DOHH2 (cell line): ENCODE data around the gene FLYWCH2.

Source experiments
- H3F3A ChIP-seq: fragments of 200-600 bp; sonication (generic), shearing (Covaris generic); 2 replicates; pipeline ENCODE4 v1.6.0; 2016; ENCODE audit warnings: antibody characterized with exemption, mild to moderate bottlenecking; ENCODE audit not compliant: control insufficient read depth, insufficient read depth
- H3K27ac ChIP-seq: fragments of 200-600 bp; sonication (generic); 2 replicates; pipeline ENCODE4 v1.5.1; 2014; ENCODE audit warnings: low read depth, mild to moderate bottlenecking, low read length, moderate library complexity
- H3K27me3 ChIP-seq: fragments of 200-600 bp; sonication (generic); 2 replicates; pipeline ENCODE4 v1.6.1; 2014; ENCODE audit warnings: mild to moderate bottlenecking, low read length, mixed read lengths; ENCODE audit not compliant: control insufficient read depth
- H3K36me3 ChIP-seq: fragments of 200-600 bp; sonication (generic); 2 replicates; pipeline ENCODE4 v1.6.1; 2014; ENCODE audit warnings: mild to moderate bottlenecking, low read length, moderate library complexity, mixed read lengths; ENCODE audit not compliant: control insufficient read depth
- H3K4me1 ChIP-seq: fragments of 200-600 bp; sonication (generic); 2 replicates; pipeline ENCODE4 v1.6.1; 2014; ENCODE audit warnings: mild to moderate bottlenecking, low read length, mixed read lengths; ENCODE audit not compliant: control insufficient read depth
- H3K4me2 ChIP-seq: fragments of 200-600 bp; sonication (generic); 2 replicates; pipeline ENCODE4 v1.6.0; 2014; ENCODE audit warnings: mild to moderate bottlenecking, low read length, moderate library complexity
- H3K4me3 ChIP-seq: fragments of 200-600 bp; sonication (generic); 2 replicates; pipeline ENCODE4 v1.5.1; 2014; ENCODE audit warnings: mild to moderate bottlenecking, low read length, mixed read lengths
- H3K79me2 ChIP-seq: fragments of 200-600 bp; sonication (generic); 2 replicates; pipeline ENCODE4 v1.6.1; 2014; ENCODE audit warnings: mild to moderate bottlenecking, low read length, mixed read lengths; ENCODE audit not compliant: control insufficient read depth
- H3K9me2 ChIP-seq: fragments of 200-600 bp; sonication (generic); replicated peaks from 2 replicates; pipeline ENCODE4 v1.6.1; 2014; ENCODE audit warnings: mild to moderate bottlenecking, low read length, mixed read lengths; ENCODE audit not compliant: control insufficient read depth
- H3K9me3 ChIP-seq: fragments of 200-600 bp; sonication (generic); 2 replicates; pipeline ENCODE4 v1.6.1; 2014; ENCODE audit warnings: antibody characterized with exemption, low read length, mixed read lengths; ENCODE audit not compliant: control insufficient read depth, insufficient read depth
- H4K20me1 ChIP-seq: fragments of 200-600 bp; sonication (generic); 2 replicates; pipeline ENCODE4 v1.6.0; 2014; ENCODE audit warnings: low read depth, mild to moderate bottlenecking, antibody characterized with exemption, low read length, moderate library complexity; ENCODE audit not compliant: control insufficient read depth, insufficient read depth
- EZH2phosphoT487 ChIP-seq: fragments of 200-600 bp; sonication (generic); IDR thresholded peaks from 2 replicates; pipeline ENCODE4 v1.6.1; 2017; ENCODE audit warnings: borderline replicate concordance, mild to moderate bottlenecking, antibody characterized with exemption, low read length, moderate library complexity, mixed read lengths
- TF ChIP-seq, protein P1 (sequence below): fragments of 200-600 bp; sonication (generic); IDR thresholded peaks from one replicate; pipeline ENCODE4 v1.5.1; 2014; ENCODE audit warnings: antibody characterized with exemption, mild to moderate bottlenecking, low read depth, low read length; ENCODE audit not compliant: poor library complexity, severe bottlenecking

FLYWCH2 gene

DNA sequence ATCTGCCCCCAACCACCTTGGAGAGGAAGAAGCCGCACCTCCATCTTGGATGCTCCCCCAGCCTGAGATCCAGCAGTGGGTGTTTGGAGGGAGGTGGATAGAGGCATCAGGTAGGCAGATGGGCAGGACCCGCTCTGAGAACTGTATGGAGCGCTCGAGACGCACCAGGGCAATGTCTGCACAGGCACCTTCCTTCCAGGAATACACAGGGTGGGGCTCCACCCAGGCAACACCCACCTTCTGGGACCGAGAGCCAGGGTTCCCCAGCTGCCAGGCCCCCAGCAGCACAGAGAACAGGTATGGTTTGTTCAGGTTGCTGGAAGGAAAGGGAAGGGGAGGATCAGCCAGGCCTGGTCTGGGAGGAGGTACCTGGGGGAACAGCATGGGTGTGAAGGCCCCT, 27.5 kb upstream of the FLYWCH2 start:
- no peaks in the 10 kb centered on the region for H3K27me3 ChIP-seq
- no peaks in the 10 kb centered on the region for H3K9me2 ChIP-seq
- TF ChIP-seq EZH2phosphoT487: no peak
- TF ChIP-seq, protein P1, sequence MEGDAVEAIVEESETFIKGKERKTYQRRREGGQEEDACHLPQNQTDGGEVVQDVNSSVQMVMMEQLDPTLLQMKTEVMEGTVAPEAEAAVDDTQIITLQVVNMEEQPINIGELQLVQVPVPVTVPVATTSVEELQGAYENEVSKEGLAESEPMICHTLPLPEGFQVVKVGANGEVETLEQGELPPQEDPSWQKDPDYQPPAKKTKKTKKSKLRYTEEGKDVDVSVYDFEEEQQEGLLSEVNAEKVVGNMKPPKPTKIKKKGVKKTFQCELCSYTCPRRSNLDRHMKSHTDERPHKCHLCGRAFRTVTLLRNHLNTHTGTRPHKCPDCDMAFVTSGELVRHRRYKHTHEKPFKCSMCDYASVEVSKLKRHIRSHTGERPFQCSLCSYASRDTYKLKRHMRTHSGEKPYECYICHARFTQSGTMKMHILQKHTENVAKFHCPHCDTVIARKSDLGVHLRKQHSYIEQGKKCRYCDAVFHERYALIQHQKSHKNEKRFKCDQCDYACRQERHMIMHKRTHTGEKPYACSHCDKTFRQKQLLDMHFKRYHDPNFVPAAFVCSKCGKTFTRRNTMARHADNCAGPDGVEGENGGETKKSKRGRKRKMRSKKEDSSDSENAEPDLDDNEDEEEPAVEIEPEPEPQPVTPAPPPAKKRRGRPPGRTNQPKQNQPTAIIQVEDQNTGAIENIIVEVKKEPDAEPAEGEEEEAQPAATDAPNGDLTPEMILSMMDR: no peak
- H3K9me3 ChIP-seq: peaks cover 12% of the 10 kb centered on the region
- H4K20me1 ChIP-seq: no peaks in the 10 kb centered on the region
- no peak overlapping the region for H3K27ac ChIP-seq
- H3K36me3 ChIP-seq: no peaks in the 10 kb centered on the region
- no peak overlapping the region for H3K4me2 ChIP-seq
- H3F3A ChIP-seq: no peaks in the 10 kb centered on the region
- H3K4me3 ChIP-seq: no peak overlapping the region
- H3K4me1 ChIP-seq: no peaks in the 10 kb centered on the region
- no peaks in the 10 kb centered on the region for H3K79me2 ChIP-seq

DNA sequence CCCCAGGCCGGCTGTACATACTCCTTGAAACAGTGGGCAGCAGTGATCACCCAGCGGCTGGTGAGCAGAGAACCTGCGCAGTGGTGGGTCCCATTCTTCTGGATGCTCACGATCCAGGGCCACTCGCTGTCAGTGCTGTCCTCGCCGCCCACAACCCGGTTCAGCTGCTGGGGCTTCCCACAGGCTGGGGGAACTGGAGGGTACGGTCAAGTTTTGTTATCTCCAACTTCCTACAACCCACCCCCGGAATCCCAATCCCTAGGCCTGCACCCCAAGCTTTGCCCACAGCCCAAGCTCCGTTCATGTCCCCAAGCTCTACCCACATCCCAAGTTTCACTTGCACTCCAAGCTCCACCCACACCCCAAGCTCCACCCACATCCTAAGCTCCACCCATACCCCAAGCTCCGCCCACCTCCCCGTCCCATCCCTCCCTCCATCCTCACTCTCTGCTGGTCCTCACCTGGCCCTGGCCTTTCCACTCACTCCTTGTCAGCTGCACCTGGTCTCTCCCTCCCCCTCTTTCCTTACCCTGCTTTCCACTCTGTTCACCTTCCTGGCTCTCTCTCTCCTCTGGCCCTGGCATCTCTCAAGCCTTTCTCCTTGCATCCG, 26.8 kb upstream of the FLYWCH2 start:
- Histone ChIP-seq H4K20me1 (no peaks in the 10 kb centered on the region), H3F3A (no peaks in the 10 kb centered on the region), H3K27me3 (no peaks in the 10 kb centered on the region), H3K4me2 (no peak overlapping the region), H3K4me3 (no peak overlapping the region), H3K4me1 (no peaks in the 10 kb centered on the region), H3K27ac (no peak overlapping the region), H3K36me3 (no peaks in the 10 kb centered on the region), H3K9me3 (peaks cover 12% of the 10 kb centered on the region), H3K9me2 (no peaks in the 10 kb centered on the region), H3K79me2 (no peaks in the 10 kb centered on the region)
- no peak for TF ChIP-seq EZH2phosphoT487
- TF ChIP-seq, protein P1: no peak

DNA sequence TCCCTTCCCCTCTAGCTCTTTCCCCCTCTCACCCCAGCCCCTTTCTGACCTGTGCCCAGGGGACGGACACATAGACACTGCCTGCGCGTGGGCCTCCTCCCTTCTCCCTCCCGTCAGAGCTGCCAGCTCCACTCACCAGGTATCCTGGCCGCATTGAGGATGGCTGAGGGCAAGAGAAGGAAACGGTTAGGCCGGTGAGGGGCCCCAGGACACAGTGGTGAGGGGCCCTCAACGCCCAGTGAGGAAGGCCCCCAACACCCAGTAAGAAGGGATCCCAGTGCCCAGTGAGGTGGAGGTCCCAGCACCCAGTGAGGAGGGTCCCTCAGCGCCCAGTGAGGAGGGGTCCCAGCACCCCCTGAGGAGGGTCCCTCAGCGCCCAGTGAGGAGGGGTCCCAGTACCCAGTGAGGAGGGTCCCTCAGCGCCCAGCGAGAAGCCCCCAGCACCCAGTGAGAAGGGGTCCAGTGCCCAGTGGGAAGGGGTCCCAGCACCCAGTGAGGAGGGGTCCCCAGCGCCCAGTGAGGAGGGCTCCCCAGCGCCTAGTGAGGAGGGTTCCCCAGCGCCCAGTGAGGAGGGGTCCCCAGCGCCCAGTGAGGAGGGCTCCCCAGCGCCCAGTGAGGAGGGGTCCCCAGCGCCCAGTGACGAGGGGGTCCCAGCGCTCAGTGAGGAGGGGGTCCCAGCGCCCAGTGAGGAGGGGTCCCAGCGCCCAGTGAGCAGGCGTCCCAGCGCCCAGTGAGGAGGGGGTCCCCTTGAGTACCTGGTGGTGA, 26.1 kb upstream of the FLYWCH2 start:
- Histone ChIP-seq H3K27ac (no peak overlapping the region), H3K9me2 (no peaks in the 10 kb centered on the region), H3K27me3 (no peaks in the 10 kb centered on the region), H3K79me2 (no peaks in the 10 kb centered on the region), H3K4me3 (no peak overlapping the region), H3K36me3 (no peaks in the 10 kb centered on the region), H3K9me3 (peaks cover 12% of the 10 kb centered on the region), H3F3A (no peaks in the 10 kb centered on the region), H3K4me1 (no peaks in the 10 kb centered on the region), H4K20me1 (no peaks in the 10 kb centered on the region), H3K4me2 (no peak overlapping the region)
- TF ChIP-seq, protein P1: no peak
- TF ChIP-seq EZH2phosphoT487: no peak
